H1 (cell line): ENCODE results near the gene RBM34. TPM values are rescaled to one million over a fixed set of nuclear protein-coding genes. Genes with fewer than 3 reads are reported as not detected.

Source experiments
- CTCF ChIA-PET: fragments of 300-600 bp; sonication (Branson Sonifier 250); formaldehyde crosslinking; loops from one replicate; lab custom pipeline; 2021; ENCODE audit not compliant: partially characterized antibody; lab: Charles Lee
- POLR2A ChIA-PET: fragments of 300-600 bp; sonication (Branson Sonifier 250); formaldehyde crosslinking; loops from one replicate; lab custom pipeline; 2021; ENCODE audit warnings: inconsistent platforms; ENCODE audit not compliant: partially characterized antibody; lab: Charles Lee
- DNase-seq, 2 experiments: peaks; one replicate each; pipeline versions ENCODE4 v3.0.0 to v3.0.0-alpha.2; 2010 to 2022; ENCODE audit warnings: low spot score in 2 of 2, low read depth in 1 of 2, mixed read lengths in 1 of 2
- FAIRE-seq: peaks from 2 replicates; lab custom pipeline; 2011; peaks lifted over from hg19 to GRCh38; lab: Jason Lieb, UNC
- H2AFZ ChIP-seq: 2 replicates; pipeline ENCODE4 v1.8.1; 2012; ENCODE audit warnings: low read length, inconsistent platforms
- H2AK5ac ChIP-seq: 2 replicates; pipeline ENCODE4 v1.6.1; 2013; ENCODE audit warnings: low read depth, low read length
- H2BK120ac ChIP-seq: replicated peaks from 2 replicates; pipeline ENCODE3; 2013; ENCODE audit warnings: low read depth, low read length, inconsistent platforms
- H2BK12ac ChIP-seq: 2 replicates; pipeline ENCODE4 v1.6.1; 2013; ENCODE audit warnings: low read depth, low read length
- H2BK15ac ChIP-seq: 2 replicates; pipeline ENCODE4 v1.6.1; 2013; ENCODE audit warnings: low read length
- H2BK20ac ChIP-seq: 2 replicates; pipeline ENCODE4 v1.6.1; 2013; ENCODE audit warnings: low read length
- H2BK5ac ChIP-seq: 2 replicates; pipeline ENCODE4 v1.6.1; 2013; ENCODE audit warnings: low read depth, low read length
- H3K14ac ChIP-seq: 2 replicates; pipeline ENCODE4 v1.6.1; 2013; ENCODE audit warnings: inconsistent platforms; ENCODE audit not compliant: insufficient read length
- H3K18ac ChIP-seq: 2 replicates; pipeline ENCODE4 v1.6.1; 2013; ENCODE audit warnings: low read length; ENCODE audit errors: extremely low read depth
- H3K23ac ChIP-seq: 2 replicates; pipeline ENCODE4 v1.6.1; 2013; ENCODE audit warnings: inconsistent platforms; ENCODE audit not compliant: insufficient read length
- H3K23me2 ChIP-seq: 2 replicates; pipeline ENCODE4 v1.6.1; 2013; ENCODE audit warnings: low read depth, low read length
- H3K27ac ChIP-seq: 2 replicates; pipeline ENCODE4 v1.6.1; 2011; ENCODE audit warnings: low read depth, low read length, inconsistent platforms
- H3K27me3 ChIP-seq, 4 experiments: replicated peaks in 1 of 4; 1 replicate in 1 of 4; 2 replicates in 3 of 4; pipeline versions ENCODE4 v1.6.1 to v1.8.1; 2011 to 2013; ENCODE audit warnings: low read length in 3 of 4, mild to moderate bottlenecking in 3 of 4, inconsistent platforms in 2 of 4, mixed read lengths in 2 of 4, moderate library complexity in 1 of 4; ENCODE audit not compliant: control insufficient read depth in 3 of 4, insufficient read depth in 3 of 4; ENCODE audit errors: extremely low read depth in 1 of 4
- H3K36me3 ChIP-seq, 4 experiments: 2 replicates each; pipeline versions ENCODE4 v1.6.1 to v1.8.1; 2011 to 2013; ENCODE audit warnings: mild to moderate bottlenecking in 4 of 4, low read length in 3 of 4, moderate library complexity in 2 of 4, control low read depth in 1 of 4, inconsistent platforms in 1 of 4; ENCODE audit not compliant: insufficient read depth in 4 of 4, control insufficient read depth in 2 of 4
- H3K4ac ChIP-seq: replicated peaks from 2 replicates; pipeline ENCODE3; 2013; ENCODE audit warnings: low read length, low read depth, mixed read lengths, inconsistent platforms; ENCODE audit not compliant: insufficient read length
- H3K4me1 ChIP-seq, 4 experiments: replicated peaks in 1 of 4; 1 replicate in 1 of 4; 2 replicates in 3 of 4; pipeline versions ENCODE4 v1.6.1 to v1.8.1; 2011 to 2013; ENCODE audit warnings: low read length in 3 of 4, inconsistent platforms in 2 of 4, mixed read lengths in 1 of 4; ENCODE audit not compliant: insufficient read depth in 4 of 4, control insufficient read depth in 3 of 4
- H3K4me2 ChIP-seq, 2 experiments: 2 replicates each; pipeline versions ENCODE4 v1.6.1 to v1.8.1; 2011 to 2013; ENCODE audit warnings: low read depth in 2 of 2, low read length in 2 of 2, control low read depth in 1 of 2, inconsistent platforms in 1 of 2, mild to moderate bottlenecking in 1 of 2; ENCODE audit not compliant: insufficient read depth in 1 of 2
- H3K4me3 ChIP-seq, 4 experiments: fragments of 200-600, 300-600 bp in 1 of 4; sonication (generic), shearing (Covaris generic), sonication (Bioruptor Twin) in 1 of 4; 2 replicates each; pipeline versions ENCODE4 v1.5.1 to v1.8.1; 2011 to 2016; ENCODE audit warnings: low read length in 4 of 4, low read depth in 3 of 4, control low read depth in 2 of 4, inconsistent platforms in 2 of 4, mild to moderate bottlenecking in 2 of 4, mixed read lengths in 1 of 4, moderate library complexity in 1 of 4; ENCODE audit not compliant: insufficient read depth in 2 of 4; ENCODE audit errors: extremely low read depth in 1 of 4
- H3K56ac ChIP-seq: replicated peaks from 2 replicates; pipeline ENCODE3; 2013; ENCODE audit warnings: low read depth, mild to moderate bottlenecking, mixed read lengths, low read length, inconsistent platforms; ENCODE audit not compliant: insufficient read length
- H3K79me1 ChIP-seq: 2 replicates; pipeline ENCODE4 v1.6.1; 2013; ENCODE audit warnings: low read depth, low read length, control low read depth
- H3K79me2 ChIP-seq, 2 experiments: 2 replicates each; pipeline versions ENCODE4 v1.6.1 to v1.8.1; 2012 to 2013; ENCODE audit warnings: low read length in 2 of 2, mild to moderate bottlenecking in 2 of 2, inconsistent platforms in 1 of 2; ENCODE audit not compliant: insufficient read depth in 2 of 2, control insufficient read depth in 1 of 2
- H3K9ac ChIP-seq, 4 experiments: replicated peaks in 1 of 4; 1 replicate in 1 of 4; 2 replicates in 3 of 4; pipeline versions ENCODE4 v1.6.1 to v1.8.1; 2011 to 2013; ENCODE audit warnings: low read depth in 3 of 4, low read length in 3 of 4, control low read depth in 2 of 4, mild to moderate bottlenecking in 2 of 4, moderate library complexity in 2 of 4, inconsistent platforms in 1 of 4; ENCODE audit errors: extremely low read depth in 1 of 4
- H3K9me3 ChIP-seq, 2 experiments: 2 replicates each; pipeline versions ENCODE4 v1.6.1 to v1.8.1; 2012 to 2013; ENCODE audit warnings: mild to moderate bottlenecking in 2 of 2, moderate library complexity in 2 of 2, control low read depth in 1 of 2, inconsistent platforms in 1 of 2, low read depth in 1 of 2, low read length in 1 of 2, mixed read lengths in 1 of 2; ENCODE audit not compliant: insufficient read depth in 2 of 2
- H4K20me1 ChIP-seq, 2 experiments: replicated peaks in 1 of 2; 2 replicates each; pipeline versions ENCODE3 to v1.8.1; 2011 to 2013; ENCODE audit warnings: inconsistent platforms in 2 of 2, low read length in 2 of 2, mild to moderate bottlenecking in 1 of 2; ENCODE audit not compliant: insufficient read depth in 2 of 2, control insufficient read depth in 1 of 2
- H4K5ac ChIP-seq: 2 replicates; pipeline ENCODE4 v1.6.1; 2013; ENCODE audit warnings: low read length, low read depth, mixed read lengths, inconsistent platforms; ENCODE audit not compliant: insufficient read length
- H4K8ac ChIP-seq: 2 replicates; pipeline ENCODE4 v1.8.0; 2013; ENCODE audit warnings: mild to moderate bottlenecking, moderate library complexity, low read length, inconsistent platforms; ENCODE audit not compliant: insufficient read depth; ENCODE audit errors: extremely low read depth
- H4K91ac ChIP-seq: replicated peaks from 2 replicates; pipeline ENCODE3; 2013; ENCODE audit warnings: low read length, mixed read lengths, inconsistent platforms; ENCODE audit not compliant: insufficient read length
- CBX8 ChIP-seq: fragments of 300-800, 300-1000 bp; sonication (generic); IDR thresholded peaks from 2 replicates; pipeline ENCODE4 v1.7.1; 2016; ENCODE audit warnings: low read depth, low read length, borderline replicate concordance
- EGR1 ChIP-seq: IDR thresholded peaks from 2 replicates; pipeline ENCODE4 v1.6.1; 2011; ENCODE audit warnings: low read depth, low read length, borderline replicate concordance
- GABPA ChIP-seq: IDR thresholded peaks from 2 replicates; pipeline ENCODE4 v1.6.1; 2011; ENCODE audit warnings: mild to moderate bottlenecking, low read length, moderate library complexity, borderline replicate concordance; ENCODE audit not compliant: insufficient read depth
- RBBP5 ChIP-seq: IDR thresholded peaks from 2 replicates; pipeline ENCODE4 v1.7.1; 2012; ENCODE audit warnings: low read depth, mild to moderate bottlenecking, inconsistent platforms, low read length, moderate library complexity, borderline replicate concordance
- SUZ12 ChIP-seq: fragments of 200-600 bp; sonication (generic); IDR thresholded peaks from 2 replicates; pipeline ENCODE4 v1.6.1; 2012; ENCODE audit warnings: mild to moderate bottlenecking, inconsistent platforms, low read length, moderate library complexity, mixed read lengths
- TBP ChIP-seq: IDR thresholded peaks from 2 replicates; pipeline ENCODE4 v1.6.1; 2011; ENCODE audit warnings: low read depth, low read length, improper control_type of control experiment
- YY1 ChIP-seq: IDR thresholded peaks from 2 replicates; pipeline ENCODE4 v1.6.1; 2011; ENCODE audit warnings: low read depth, mild to moderate bottlenecking, low read length
- WGBS, 2 experiments: shearing (Covaris generic) in 1 of 2; methylation state at CpG; one replicate each; pipeline versions ENCODE4 v1.1.6 to v1.1.7; 2013 to 2015; ENCODE audit warnings: low lambda C conversion rate in 2 of 2, mixed read lengths in 2 of 2, inconsistent platforms in 1 of 2, low coverage in 1 of 2, missing lambda C conversion rate in 1 of 2; ENCODE audit not compliant: insufficient replicate concordance in 2 of 2, insufficient coverage in 1 of 2, insufficient read length in 1 of 2; ENCODE audit errors: extremely low coverage in 1 of 2, missing lambda C conversion rate in 1 of 2; 5-methylcytosine and 5-hydroxymethylcytosine counted together
- polyA plus RNA-seq, 7 experiments: library from polyadenylated mRNA; depleted of rRNA in 3 of 7; stranded (reverse) in 5 of 7; unstranded in 2 of 7; fragments of >200 nt in 5 of 7; fragments of 200-250 nt in 2 of 7; gene quantifications; 1 replicate in 5 of 7; 2 replicates in 1 of 7; 4 replicates in 1 of 7; pipeline versions ENCODE4 v1.2.1 to v1.2.3, GENCODE V29; 2011 to 2013; ENCODE audit warnings: missing spikeins in 2 of 7, mixed read lengths in 2 of 7
- total RNA-seq: library from RNA; stranded (reverse); fragmentation: NEBNext Ultra II Directional; extraction: Animal tissue kit (Norgen Biotek cat#: 25700); gene quantifications from 2 replicates; pipeline ENCODE4 v1.2.1, GENCODE V29; 2021

RBM34 gene
- total and polyA plus RNA-seq, 2 of the 8 experiments (the other 6 are each of a cell fraction or from before 2014, with no cell fraction given): 18.8 to 108 TPM

- H2BK12ac ChIP-seq: no peak overlapping the region
- H3K56ac ChIP-seq: no peak overlapping the region
- H3K23me2 ChIP-seq: no peaks in the 10 kb centered on the region
- H2AFZ ChIP-seq: no peak overlapping the region
- no peak overlapping the region for H2BK5ac ChIP-seq
- no peaks in the 10 kb centered on the region for H3K79me2 ChIP-seq
- FAIRE-seq (no peak), DNase-seq (no peak)
- no peak overlapping the region for H4K91ac ChIP-seq
- ChIA-PET POLR2A (interaction anchor here (1.1 kb wide), 1 partner anchor 21 kb away, joined by 4 read pairs; the partner anchor contains the start of gene RBM34), CTCF (interaction anchor here (0.6 to 2.1 kb wide), 4 partner anchors 37 to 1271 kb away, joined by 3 to 7 read pairs (median 4); no protein-coding TSS in a partner anchor)
- no peak overlapping the region for H3K27ac ChIP-seq
- no peaks in the 10 kb centered on the region for H4K20me1 ChIP-seq
- H3K4me2 ChIP-seq: no peak overlapping the region
- no peak overlapping the region for H2AK5ac ChIP-seq
- no peak overlapping the region for H3K4me3 ChIP-seq
- H2BK120ac ChIP-seq: no peak overlapping the region
- 86% methylated on average over 8 of the region's 8 CpGs; no CpG with 5 or more reads in 1 of the 2 experiments for WGBS, 2 experiments
- H3K9me3 ChIP-seq: no peaks in the 10 kb centered on the region
- no peak overlapping the region for H3K18ac ChIP-seq
- peaks cover 2 to 36% (median 17%) of the 10 kb centered on the region in 4 experiments; a peak in 7 of 8 replicates for H3K36me3 ChIP-seq
- H3K14ac ChIP-seq: no peak overlapping the region
- H4K8ac ChIP-seq: no peak overlapping the region; the same call in 1 of the 2 replicates
- no peaks in the 10 kb centered on the region for H3K27me3 ChIP-seq
- no peak overlapping the region for H2BK15ac ChIP-seq
- H3K4me1 ChIP-seq: peaks cover 0 to 2% (median 0%) of the 10 kb centered on the region in 4 experiments; a peak in 1 of 7 replicates
- no peak overlapping the region for H3K4ac ChIP-seq
- no peaks in the 10 kb centered on the region for H3K79me1 ChIP-seq
- no peak overlapping the region for H2BK20ac ChIP-seq
- no peak overlapping the region for H3K23ac ChIP-seq
- H3K9ac ChIP-seq: no peak overlapping the region
- no peak overlapping the region for H4K5ac ChIP-seq
- no peak for TF ChIP-seq RBBP5
- TF ChIP-seq CBX8: no peak
- TF ChIP-seq TBP: no peak
- TF ChIP-seq YY1: no peak
- TF ChIP-seq SUZ12: no peak
- TF ChIP-seq GABPA: no peak
- no peak for TF ChIP-seq EGR1
These were observed 20.7 kb upstream of the RBM34 start for GRCh38 chr1:235181561-235182245.
